Thymus (tissue), 11 donors: Measurements from ENCODE around the gene CENPX. TPM values are rescaled to one million over a fixed set of nuclear protein-coding genes. Genes with fewer than 3 reads are reported as not detected.
A peak's percentile ranks its signal among the peaks of the same experiment; 100 is the strongest.

Experiments used
- DNase-seq, 9 donors: peaks; one replicate each; pipeline ENCODE4 v3.0.0-alpha.2; 2013; ENCODE audit warnings: low spot score in 9 of 9, low read depth in 6 of 9, missing footprints in 1 of 9
- H3K27ac ChIP-seq, 2 donors: one replicate each; pipeline ENCODE4 v1.5.1; 2013; ENCODE audit warnings: control low read depth in 1 of 2, low read depth in 1 of 2, low read length in 1 of 2, mild to moderate bottlenecking in 1 of 2, moderate library complexity in 1 of 2
- H3K27me3 ChIP-seq, 2 donors: one replicate each; pipeline ENCODE4 v1.5.1; 2013; ENCODE audit warnings: low read length in 1 of 2; ENCODE audit not compliant: control insufficient read depth in 2 of 2, insufficient read depth in 1 of 2
- H3K36me3 ChIP-seq, 2 donors: one replicate each; pipeline ENCODE4 v1.5.1; 2013; ENCODE audit warnings: low read length in 1 of 2, mild to moderate bottlenecking in 1 of 2, moderate library complexity in 1 of 2; ENCODE audit not compliant: control insufficient read depth in 2 of 2, insufficient read depth in 2 of 2
- H3K4me1 ChIP-seq, 2 donors: one replicate each; pipeline ENCODE4 v1.5.1; 2013; ENCODE audit warnings: low read length in 2 of 2; ENCODE audit not compliant: control insufficient read depth in 2 of 2, insufficient read depth in 2 of 2
- H3K4me3 ChIP-seq, 2 donors: one replicate each; pipeline ENCODE4 v1.5.1; 2013; ENCODE audit warnings: low read length in 2 of 2, control low read depth in 1 of 2, mild to moderate bottlenecking in 1 of 2
- H3K9me3 ChIP-seq, 2 donors: one replicate each; pipeline ENCODE4 v1.5.1; 2013; ENCODE audit warnings: low read length in 1 of 2, mild to moderate bottlenecking in 1 of 2; ENCODE audit not compliant: control insufficient read depth in 2 of 2, insufficient read depth in 1 of 2
- WGBS: extraction: QIAGEN DNeasy Blood & Tissue Kit; methylation state at CpG from one replicate; pipeline ENCODE4 v1.1.7; 2013; 5-methylcytosine and 5-hydroxymethylcytosine counted together
- polyA plus RNA-seq: library from polyadenylated mRNA; stranded (reverse); fragments of 200-250 nt; gene quantifications from one replicate; pipeline ENCODE4 v1.2.3, GENCODE V29; 2013
- total RNA-seq: library from RNA; stranded (reverse); fragments of 120-200 nt; gene quantifications from one replicate; pipeline ENCODE4 v1.2.4, GENCODE V29; 2013
- donor health status: healthy.

The CENPX gene
- total and polyA plus RNA-seq, 2 donors = 44.5 to 79.7 TPM

DNA sequence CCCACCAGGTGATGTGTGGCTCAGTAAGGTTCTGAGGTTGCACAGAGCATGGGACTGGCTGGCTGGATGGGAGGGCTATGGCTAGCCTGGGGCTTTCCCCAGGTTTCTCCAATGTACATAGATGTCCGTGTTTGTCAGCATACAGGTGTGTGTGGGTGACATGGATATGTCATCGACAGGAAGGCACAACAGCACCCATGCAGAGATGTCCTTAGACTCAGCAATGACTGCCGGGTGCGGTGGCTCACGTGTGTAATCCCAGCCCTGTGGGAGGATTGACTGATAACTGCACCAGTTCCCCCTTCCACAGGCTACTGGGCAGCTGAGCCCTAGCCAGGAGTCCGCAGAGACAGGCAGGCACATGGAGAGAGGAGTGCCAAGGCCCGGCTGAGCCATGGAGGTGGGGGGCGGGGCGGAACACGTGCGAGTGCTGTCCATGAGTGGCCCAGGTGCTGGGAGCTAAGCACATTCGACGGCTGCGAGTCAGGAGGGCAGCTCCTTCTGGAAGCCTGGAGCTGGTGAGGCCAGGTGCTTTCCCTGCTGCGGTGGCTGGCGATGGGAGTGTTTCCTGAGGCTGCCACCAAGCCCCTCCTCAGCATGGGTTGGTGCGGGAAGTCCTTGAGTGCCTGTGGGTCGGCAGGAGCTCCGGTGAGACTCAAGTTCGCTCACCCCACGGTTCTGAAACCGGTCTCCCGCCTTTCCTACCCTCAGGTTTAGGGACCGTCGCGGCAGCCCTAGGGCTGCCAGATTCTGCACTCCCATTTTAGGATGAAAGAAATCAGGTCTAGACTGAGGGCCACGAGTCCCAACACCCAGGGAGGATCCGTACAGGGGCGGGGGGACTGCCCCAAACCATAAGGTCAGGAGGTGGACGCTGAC lies 46.1 kb downstream of the CENPX start:
- Histone ChIP-seq H3K27me3 (peaks cover 5 to 17% of the 10 kb centered on the region in 2 donors), H3K4me3 (peak overlapping the region; percentile 69 to 92), H3K9me3 (peaks cover 0 to 21% of the 10 kb centered on the region in 2 donors), H3K27ac (peak overlapping the region in 1 of 2 donors; percentile 81), H3K36me3 (peaks cover 0 to 6% of the 10 kb centered on the region in 2 donors), H3K4me1 (peaks cover 11 to 34% of the 10 kb centered on the region in 2 donors)
- WGBS = 28% methylated on average over 30 of the region's 30 CpGs
- DNase-seq = no peak

DNA sequence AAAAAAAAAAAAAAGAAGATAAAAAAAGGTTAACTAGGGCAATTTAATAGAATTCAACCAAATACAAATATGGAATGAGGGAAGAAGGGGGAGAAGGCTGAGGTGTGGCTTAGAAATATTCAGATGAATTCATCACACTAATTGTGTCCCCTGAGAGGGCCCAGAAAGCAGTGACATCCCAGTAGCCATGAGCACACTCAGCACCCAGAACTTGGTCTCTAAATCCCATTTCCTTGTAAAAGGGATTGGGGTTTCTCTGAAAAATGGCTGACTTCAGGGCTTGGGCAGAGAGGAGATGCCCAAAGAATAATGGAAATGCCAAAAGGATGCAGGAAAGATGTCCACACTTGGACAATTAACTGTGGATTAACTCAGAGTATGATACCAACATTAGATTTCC lies 49.2 kb downstream of the CENPX start:
- H3K4me1 ChIP-seq = peaks cover 11 to 28% of the 10 kb centered on the region in 2 donors
- H3K4me3 ChIP-seq = no peak overlapping the region
- no peak overlapping the region for H3K27ac ChIP-seq
- no peak for DNase-seq
- H3K27me3 ChIP-seq = peaks cover 5 to 15% of the 10 kb centered on the region in 2 donors
- no peaks in the 10 kb centered on the region for H3K36me3 ChIP-seq
- peaks cover 0 to 21% of the 10 kb centered on the region in 2 donors for H3K9me3 ChIP-seq

DNA sequence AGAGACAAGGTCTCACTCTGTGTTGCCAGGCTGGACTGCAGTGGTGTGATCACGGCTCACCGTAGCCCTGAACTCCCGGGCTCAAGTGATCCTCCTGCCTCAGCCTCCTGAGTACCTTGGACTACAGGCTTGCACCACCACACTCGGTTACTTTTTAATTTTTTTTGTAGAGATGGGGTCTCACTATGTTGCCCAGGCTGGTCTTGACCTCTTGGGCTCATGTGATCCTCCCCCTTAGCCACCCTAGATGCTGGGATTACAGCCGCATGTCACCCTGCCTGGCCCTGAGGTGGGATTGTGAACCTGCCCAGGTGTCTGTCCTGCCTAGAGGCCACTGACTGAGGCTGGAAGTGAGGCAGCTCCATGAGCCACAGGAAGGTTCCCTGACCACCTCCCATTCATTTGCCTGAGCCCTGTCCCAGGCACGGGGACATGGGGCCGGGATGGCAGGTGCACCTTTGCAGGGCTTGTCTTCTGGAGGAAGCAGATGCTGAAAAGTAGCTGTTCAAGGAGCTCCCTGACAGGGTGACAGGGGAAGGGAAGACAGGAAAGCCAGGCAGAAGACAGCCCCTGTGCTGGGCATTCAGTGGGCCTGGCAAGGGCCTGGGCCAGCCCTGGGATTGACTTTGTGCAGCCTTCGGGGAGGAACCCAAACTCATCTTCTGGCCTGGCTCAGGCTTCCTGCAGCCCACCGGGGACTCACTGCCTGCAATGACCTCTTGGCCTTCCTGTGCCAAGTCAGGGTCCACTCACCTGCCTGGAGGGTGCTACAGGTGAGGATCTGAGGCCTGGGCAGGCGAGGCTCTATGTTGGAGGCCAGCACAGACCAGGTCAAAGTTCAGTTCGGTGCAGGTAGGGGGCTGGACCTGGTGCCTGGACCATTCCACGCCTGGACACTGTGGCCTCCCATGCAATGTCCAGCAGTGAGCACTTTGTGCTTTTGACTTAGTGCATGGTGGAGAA lies 53.5 kb downstream of the CENPX start:
- peaks cover 7 to 36% of the 10 kb centered on the region in 2 donors for H3K27me3 ChIP-seq
- no peak overlapping the region for H3K27ac ChIP-seq
- peaks cover 0 to 16% of the 10 kb centered on the region in 2 donors for H3K9me3 ChIP-seq
- no peak overlapping the region for H3K4me3 ChIP-seq
- DNase-seq = no peak
- no peaks in the 10 kb centered on the region for H3K36me3 ChIP-seq
- WGBS = 92% methylated on average over 12 of the region's 12 CpGs
- H3K4me1 ChIP-seq = peaks cover 23 to 40% of the 10 kb centered on the region in 2 donors

Other genes starting within 250 kb of the CENPX start
- gene GCGR, start 218.7 kb downstream of the CENPX start, total RNA-seq = 0.05 TPM
- gene GCGR, start 218.7 kb downstream of the CENPX start, polyA plus RNA-seq = 0.80 TPM
- gene MCRIP1, start 189.6 kb downstream of the CENPX start, total RNA-seq = 96.2 TPM
- 120 TPM for gene MCRIP1, start 189.6 kb downstream of the CENPX start, polyA plus RNA-seq
- 0.28 TPM for gene PPP1R27, start 187.8 kb downstream of the CENPX start, total RNA-seq
- gene PPP1R27, start 187.8 kb downstream of the CENPX start, polyA plus RNA-seq = 0.94 TPM
- gene P4HB, start 162.3 kb downstream of the CENPX start, total RNA-seq = 210 TPM
- 219 TPM for gene P4HB, start 162.3 kb downstream of the CENPX start, polyA plus RNA-seq
- gene ARHGDIA, start 151.5 kb downstream of the CENPX start, total RNA-seq = 106 TPM
- gene ARHGDIA, start 151.5 kb downstream of the CENPX start, polyA plus RNA-seq = 189 TPM
- 168 TPM for gene ALYREF, start 131.3 kb downstream of the CENPX start, total RNA-seq
- gene ALYREF, start 131.3 kb downstream of the CENPX start, polyA plus RNA-seq = 42.9 TPM
- gene ANAPC11, start 131.2 kb downstream of the CENPX start, total RNA-seq = 108 TPM
- gene ANAPC11, start 131.2 kb downstream of the CENPX start, polyA plus RNA-seq = 127 TPM
- 1.7 TPM for gene NPB, start 120.6 kb downstream of the CENPX start, total RNA-seq
- gene NPB, start 120.6 kb downstream of the CENPX start, polyA plus RNA-seq = 3.5 TPM
- 19.4 TPM for gene PCYT2, start 111.5 kb downstream of the CENPX start, total RNA-seq
- 37.4 TPM for gene PCYT2, start 111.5 kb downstream of the CENPX start, polyA plus RNA-seq
- 16.1 TPM for gene SIRT7, start 104.7 kb downstream of the CENPX start, total RNA-seq
- gene SIRT7, start 104.7 kb downstream of the CENPX start, polyA plus RNA-seq = 47.7 TPM
- gene MAFG, start 95.1 kb downstream of the CENPX start, total RNA-seq = 6.0 TPM
- gene MAFG, start 95.1 kb downstream of the CENPX start, polyA plus RNA-seq = 7.3 TPM
- 16.4 TPM for gene PYCR1, start 85.6 kb downstream of the CENPX start, total RNA-seq
- gene PYCR1, start 85.6 kb downstream of the CENPX start, polyA plus RNA-seq = 2.9 TPM
- 0.05 TPM for gene MYADML2, start 75.6 kb downstream of the CENPX start, total RNA-seq
- 0.07 TPM for gene MYADML2, start 75.6 kb downstream of the CENPX start, polyA plus RNA-seq
- 0.66 TPM for gene NOTUM, start 61.7 kb downstream of the CENPX start, total RNA-seq
- 0.25 TPM for gene NOTUM, start 61.7 kb downstream of the CENPX start, polyA plus RNA-seq
- gene ASPSCR1, start 45.2 kb downstream of the CENPX start, total RNA-seq = 27.6 TPM
- gene ASPSCR1, start 45.2 kb downstream of the CENPX start, polyA plus RNA-seq = 57.6 TPM
- gene LRRC45, start 427 bp upstream of the CENPX start, total RNA-seq = 15.2 TPM
- gene LRRC45, start 427 bp upstream of the CENPX start, polyA plus RNA-seq = 20.7 TPM
- 4.7 TPM for gene RAC3, start 8.8 kb upstream of the CENPX start, total RNA-seq
- gene RAC3, start 8.8 kb upstream of the CENPX start, polyA plus RNA-seq = 6.9 TPM
- 71.2 TPM for gene DCXR, start 14.8 kb upstream of the CENPX start, total RNA-seq
- 101 TPM for gene DCXR, start 14.8 kb upstream of the CENPX start, polyA plus RNA-seq
- 8.1 TPM for gene RFNG, start 28.9 kb upstream of the CENPX start, total RNA-seq
- 45.4 TPM for gene RFNG, start 28.9 kb upstream of the CENPX start, polyA plus RNA-seq
- 75.8 TPM for gene GPS1, start 29.0 kb upstream of the CENPX start, total RNA-seq
- 98.3 TPM for gene GPS1, start 29.0 kb upstream of the CENPX start, polyA plus RNA-seq
- 57.9 TPM for gene DUS1L, start 42.9 kb upstream of the CENPX start, total RNA-seq
- gene DUS1L, start 42.9 kb upstream of the CENPX start, polyA plus RNA-seq = 147 TPM
- 12.3 TPM for gene FASN, start 75.4 kb upstream of the CENPX start, total RNA-seq
- 19.0 TPM for gene FASN, start 75.4 kb upstream of the CENPX start, polyA plus RNA-seq
- gene CCDC57, start 190.0 kb upstream of the CENPX start, total RNA-seq = 39.3 TPM
- gene CCDC57, start 190.0 kb upstream of the CENPX start, polyA plus RNA-seq = 122 TPM
- 17.3 TPM for gene SLC16A3, start 206.2 kb upstream of the CENPX start, total RNA-seq
- 30.2 TPM for gene SLC16A3, start 206.2 kb upstream of the CENPX start, polyA plus RNA-seq